Renal pelvis (tissue), 4 donors: Measurements from ENCODE around the gene DHRS1. TPM values are rescaled to one million over a fixed set of nuclear protein-coding genes. Genes with fewer than 3 reads are reported as not detected.

Source experiments
- DNase-seq: peaks from one replicate; pipeline ENCODE4 v3.0.0-alpha.2; 2013
- polyA plus RNA-seq, 3 donors: library from polyadenylated mRNA; unstranded; fragments of 120-200 nt; gene quantifications; one replicate each; pipeline ENCODE4 v1.2.1, GENCODE V29; 2013; ENCODE audit not compliant: insufficient read length in 3 of 3

Gene DHRS1
- polyA plus RNA-seq, 3 donors, result 41.6 to 68.7 (median 43.4) TPM

GRCh38 chr14:24290746-24291145 is 8.8 kb downstream of the DHRS1 start:
- DNase-seq, result no peak

DNA sequence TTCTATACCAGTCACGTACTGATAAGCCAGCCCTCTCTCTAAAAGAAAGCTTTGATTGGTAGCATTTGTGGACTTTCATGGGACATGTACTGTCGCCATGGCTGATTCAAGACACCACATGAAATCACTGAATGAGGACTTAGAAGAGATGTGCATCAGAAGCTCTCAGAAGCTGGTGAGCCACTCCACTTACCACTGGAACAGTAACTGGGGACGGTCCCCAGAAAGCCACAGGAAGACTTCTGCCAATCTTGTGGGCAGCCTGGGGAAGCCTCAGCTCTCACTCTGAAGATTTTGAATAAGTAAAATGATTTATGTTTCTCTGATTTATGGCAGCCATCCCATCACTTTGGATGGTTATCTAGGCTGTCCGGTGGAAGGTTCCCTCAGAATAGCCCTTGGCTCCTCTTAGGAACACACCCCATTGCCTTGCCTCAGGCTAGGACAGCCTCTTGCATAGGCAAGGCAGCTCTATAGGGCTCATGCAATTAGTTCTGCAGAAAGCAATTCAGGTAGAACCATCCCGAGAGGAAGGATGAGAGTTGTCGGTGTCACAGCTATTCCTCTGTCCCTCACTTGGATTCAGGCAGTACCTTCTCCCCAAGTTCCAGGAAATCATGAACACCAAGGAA is 9.8 kb downstream of the DHRS1 start:
- no peak for DNase-seq

DNA sequence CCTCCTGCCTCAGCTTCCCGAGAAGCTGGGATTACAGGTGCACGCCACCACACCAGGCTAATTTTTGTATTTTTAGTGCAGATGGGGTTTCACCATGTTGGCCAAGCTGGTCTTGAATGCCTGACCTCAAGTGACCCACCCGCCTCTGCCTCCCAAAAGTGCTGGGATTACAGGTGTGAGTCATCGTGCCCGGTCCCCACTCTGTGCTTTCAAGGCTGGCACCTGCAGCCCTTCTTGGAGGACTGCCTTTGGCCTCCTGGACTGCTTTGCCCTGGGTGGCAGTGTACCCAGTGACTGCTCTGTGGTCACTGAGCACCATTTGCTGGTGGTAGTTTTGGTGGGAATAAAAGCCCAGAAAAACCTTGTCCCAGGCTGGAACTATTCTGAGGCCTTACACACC is 12.6 kb downstream of the DHRS1 start:
- no peak for DNase-seq

DNA sequence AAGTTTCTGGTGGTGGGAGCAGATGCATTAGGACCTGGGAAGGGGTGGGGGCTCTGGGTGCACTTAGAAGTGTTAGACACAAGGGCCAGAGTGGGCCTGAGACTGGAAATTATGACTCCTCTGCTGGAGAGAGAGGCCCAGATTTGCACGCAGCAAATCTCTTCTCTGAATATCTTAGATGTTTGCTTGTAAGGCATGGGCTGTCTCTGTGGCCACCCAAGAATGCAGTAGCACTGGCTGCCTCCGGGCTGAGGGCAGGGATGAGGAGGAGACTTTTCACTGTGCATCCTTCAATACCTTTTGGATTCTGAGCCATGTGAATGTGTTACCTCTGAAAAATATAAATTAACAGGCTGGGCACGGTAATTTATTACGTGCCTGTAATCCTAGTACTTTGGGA is 14.2 kb downstream of the DHRS1 start:
- DNase-seq, result no peak

GRCh38 chr14:24284501-24285035 is 15.0 kb downstream of the DHRS1 start:
- no peak for DNase-seq

- no peak for DNase-seq
These were observed 15.7 kb downstream of the DHRS1 start for GRCh38 chr14:24283796-24284460.

GRCh38 chr14:24282736-24283135 is 16.8 kb downstream of the DHRS1 start:
- no peak for DNase-seq

- no peak for DNase-seq
These were observed 17.9 kb downstream of the DHRS1 start for GRCh38 chr14:24281636-24282035.

GRCh38 chr14:24280797-24281460 is 18.7 kb downstream of the DHRS1 start:
- no peak for DNase-seq

DNA sequence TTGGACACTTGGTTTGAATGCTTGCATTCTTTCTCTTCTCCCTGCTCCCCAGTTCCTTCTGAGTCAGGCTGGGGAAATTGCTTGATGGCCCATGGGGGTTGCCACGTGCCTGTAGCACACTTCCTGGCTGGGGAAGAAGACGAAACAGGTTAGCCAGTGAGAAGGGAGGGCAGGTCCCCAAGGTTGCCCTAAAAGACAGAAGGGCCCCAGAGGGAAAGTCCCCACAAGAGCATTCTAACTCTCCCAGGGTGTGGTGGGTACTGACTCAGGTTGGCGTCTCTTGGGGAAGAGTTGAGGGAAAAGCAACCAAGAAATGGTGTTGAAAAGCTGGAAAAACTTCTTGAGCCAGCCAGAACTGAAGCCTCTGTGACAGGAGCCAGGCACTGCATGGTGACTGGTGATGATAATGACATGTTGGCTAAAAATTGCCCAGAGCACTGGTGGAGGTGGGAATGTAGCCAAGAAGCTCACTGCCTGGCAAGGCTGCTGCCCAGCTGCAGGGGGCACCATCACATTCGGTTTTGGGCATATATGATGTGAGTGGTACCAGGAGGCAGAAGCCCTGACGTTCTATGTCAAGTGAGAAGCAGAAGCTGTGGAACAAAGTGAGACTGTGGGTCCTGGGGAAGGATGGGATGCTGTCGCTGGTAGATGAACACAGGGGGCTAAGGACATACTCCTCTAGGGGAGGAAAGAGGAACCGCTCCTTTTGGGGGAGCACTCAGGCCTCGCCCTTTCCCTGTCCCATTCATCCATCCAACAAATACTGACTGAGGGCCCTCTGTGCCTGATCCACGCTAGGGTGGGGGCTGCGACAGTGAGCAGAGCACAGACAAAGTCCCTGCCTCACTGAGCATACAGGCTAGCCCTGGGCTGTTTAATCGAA is 20.0 kb downstream of the DHRS1 start:
- DNase-seq, result no peak

GRCh38 chr14:24278424-24278823 is 21.2 kb downstream of the DHRS1 start:
- no peak for DNase-seq

DNA sequence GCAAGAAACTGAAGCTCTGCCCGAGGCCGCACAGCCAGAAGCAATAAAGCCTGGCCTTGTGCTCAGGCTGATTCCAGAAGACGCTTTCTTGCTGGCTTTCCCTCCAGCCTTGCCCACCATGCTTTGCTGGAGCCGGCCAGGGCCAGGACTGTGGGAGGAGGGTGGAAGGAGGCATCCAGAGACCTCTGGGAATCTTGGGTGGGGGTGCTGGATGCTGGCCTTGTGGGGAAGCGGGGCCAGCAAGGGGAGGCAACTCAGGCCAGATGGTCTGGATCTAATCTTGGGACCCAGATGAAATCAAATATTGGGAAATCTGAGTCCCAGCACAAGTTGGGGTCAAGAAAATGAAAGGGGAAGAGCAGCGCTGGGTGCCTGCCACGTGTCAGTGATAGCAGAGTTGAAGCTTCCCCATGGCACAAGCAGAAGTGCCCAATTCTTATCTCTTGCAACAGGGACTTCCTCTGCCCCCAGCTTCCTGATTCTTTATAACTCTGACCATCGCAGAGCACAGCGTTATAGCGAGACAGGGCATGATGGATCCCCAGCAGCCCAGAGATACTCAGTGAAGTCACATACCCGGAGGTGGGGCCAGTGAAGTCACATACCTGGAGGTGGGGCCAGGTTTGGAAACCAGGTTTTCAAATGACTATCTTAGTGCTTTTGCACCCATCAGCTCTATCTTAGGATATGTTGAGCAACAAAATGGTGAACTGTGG is 21.8 kb downstream of the DHRS1 start:
- DNase-seq, result no peak

DNA sequence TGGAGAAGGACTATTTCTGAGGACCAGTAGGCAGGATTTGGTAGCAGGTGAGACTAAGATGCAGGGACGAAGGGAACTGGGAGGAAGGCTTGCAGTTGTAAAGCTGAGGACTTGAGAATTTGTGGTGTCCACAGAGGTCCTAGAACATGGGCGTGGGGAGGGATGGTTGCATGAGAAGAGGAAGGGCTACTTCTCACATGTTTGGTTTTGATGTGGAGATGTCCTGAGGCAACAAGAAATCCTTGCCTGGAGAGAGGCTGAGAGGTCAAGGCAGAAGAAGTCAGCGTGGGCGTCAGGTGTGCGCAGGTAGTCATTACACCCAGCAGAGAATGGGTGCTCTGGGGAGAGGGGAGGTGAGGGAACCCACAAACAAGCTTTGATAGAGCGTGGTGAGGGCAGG is 22.5 kb downstream of the DHRS1 start:
- DNase-seq, result no peak

DNA sequence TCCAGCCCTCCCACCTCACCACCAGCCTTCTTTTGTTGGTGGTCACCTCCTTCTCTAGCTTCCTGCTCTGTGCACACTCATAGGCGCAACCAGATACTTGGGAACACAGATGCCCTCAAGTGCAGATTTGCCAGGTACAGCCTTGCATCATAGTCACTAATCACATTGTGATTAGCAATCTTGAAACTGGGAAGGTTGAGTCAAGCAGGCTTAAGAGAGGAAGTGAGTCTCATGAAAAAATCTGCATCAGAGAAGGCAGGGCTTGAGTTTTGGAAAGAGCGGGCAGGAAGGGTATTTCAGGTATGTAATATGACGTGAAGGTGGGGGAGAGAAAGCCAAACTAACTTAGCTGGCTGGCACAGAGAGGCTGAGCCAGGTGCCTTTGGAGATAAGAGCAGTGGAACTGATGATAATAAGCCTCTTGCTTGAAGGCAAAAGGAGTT is 25.5 kb downstream of the DHRS1 start:
- no peak for DNase-seq

DNA sequence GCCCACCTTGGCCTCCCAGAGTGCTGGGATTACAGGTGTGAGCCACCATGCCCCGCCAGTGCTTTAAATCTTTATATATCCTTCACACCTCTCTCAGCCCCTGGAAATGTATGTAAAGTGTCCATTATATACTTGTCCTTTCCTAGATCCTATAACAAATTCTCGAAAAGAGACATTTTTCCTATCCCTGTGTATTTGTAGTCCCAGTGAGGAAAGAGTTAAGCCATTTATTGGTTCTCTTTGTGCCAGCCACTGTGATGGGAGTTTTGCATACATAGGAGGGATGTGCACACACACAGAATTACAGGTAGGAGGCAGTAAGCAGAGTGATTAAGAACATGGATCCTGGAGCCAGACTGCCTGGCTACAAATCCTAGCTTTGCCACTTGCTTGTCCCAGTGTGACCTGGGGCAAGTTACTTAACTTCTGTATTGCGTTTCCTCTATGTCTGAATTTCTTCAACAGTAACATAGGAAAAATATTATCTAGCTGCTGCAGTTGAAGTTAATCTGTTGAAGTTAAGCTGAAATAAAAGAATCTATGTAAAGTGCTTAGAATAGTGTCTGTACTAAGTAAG is 26.1 kb downstream of the DHRS1 start:
- no peak for DNase-seq

GRCh38 chr14:24272467-24272866 is 27.1 kb downstream of the DHRS1 start:
- no peak for DNase-seq

- no peak for DNase-seq
These were observed 27.7 kb downstream of the DHRS1 start for GRCh38 chr14:24271834-24272263.

DNA sequence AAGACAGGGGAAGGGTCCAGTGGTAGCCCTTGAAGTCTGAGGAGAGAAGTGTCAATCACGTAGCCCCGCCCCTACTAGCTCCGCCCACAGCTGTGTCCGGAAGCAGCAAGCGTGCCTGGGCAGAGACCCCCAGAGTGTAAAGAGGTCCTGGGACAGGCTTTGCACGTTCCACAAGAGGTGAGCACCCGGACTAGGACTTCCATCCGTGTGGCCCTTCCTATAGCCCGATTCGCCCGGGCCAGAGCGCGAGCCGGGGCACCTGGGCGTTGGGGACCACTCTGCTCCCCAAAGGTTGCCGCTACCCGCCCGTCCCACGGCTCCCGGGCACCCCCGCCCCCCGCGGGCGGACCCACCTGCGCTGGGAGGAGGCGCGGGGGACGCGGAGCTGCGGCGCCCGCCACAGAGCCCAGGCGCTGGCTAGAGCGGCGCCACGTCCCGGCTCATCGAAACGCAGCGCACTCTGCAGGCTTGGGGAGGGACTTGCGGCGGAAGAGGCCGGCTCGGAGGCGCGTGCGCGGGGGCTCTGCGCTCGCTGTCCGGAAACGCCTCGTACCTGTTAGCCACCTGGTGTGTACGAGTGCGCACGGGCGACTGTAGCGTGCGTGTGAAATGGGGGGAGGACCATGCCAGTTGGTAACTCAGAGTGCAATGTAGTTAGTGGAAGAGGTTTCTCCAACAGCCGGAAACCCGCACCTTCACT is 28.3 kb downstream of the DHRS1 start, which contains the start of gene RABGGTA:
Gene RABGGTA (minus strand): TSS at position 464 of the 700 bp plus-strand sequence. CDS start 482 bp downstream, outside the sequence.
- peak; percentile 91 for DNase-seq

DNA sequence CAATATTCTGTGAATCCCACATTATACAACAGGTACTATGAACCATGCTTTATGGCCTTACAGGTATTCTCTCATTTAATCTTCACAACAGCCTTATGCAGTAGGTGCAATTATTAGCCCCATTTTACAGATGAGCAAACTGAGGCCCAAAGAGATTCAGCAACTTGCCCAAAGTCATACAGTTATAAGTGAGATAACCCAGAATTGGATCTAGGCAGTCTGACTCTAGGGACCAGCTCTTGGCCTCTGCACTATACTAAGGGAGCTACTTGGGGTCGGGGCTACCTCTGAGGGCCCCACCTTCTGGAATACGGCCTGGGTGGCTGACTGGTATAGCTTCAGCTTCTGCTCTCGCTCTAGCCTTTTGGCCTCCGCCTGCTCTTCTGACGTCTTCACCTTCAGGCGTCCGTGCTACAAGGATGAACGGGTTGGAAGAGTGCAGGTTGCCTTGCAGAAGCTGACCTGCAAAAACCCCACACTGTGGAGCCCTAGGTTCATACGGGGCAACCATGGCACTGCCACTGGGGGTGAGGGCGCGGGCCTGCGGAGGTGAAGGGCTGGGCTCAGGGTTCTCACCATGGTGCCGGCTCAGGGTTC is 28.9 kb downstream of the DHRS1 start:
- DNase-seq, result no peak
